Skin epidermis (tissue), 12 donors: ENCODE results near the gene SRGAP3.

ENCODE experiments used
- H3K27ac ChIP-seq, 21 experiments: fragments of 200-600 bp; sonication (generic) in 11 of 21; one replicate each; pipeline ENCODE4 v1.5.0; 2020; ENCODE audit warnings: mild to moderate bottlenecking in 3 of 21, inconsistent platforms in 2 of 21, moderate library complexity in 2 of 21
- H3K4me3 ChIP-seq, 7 experiments: fragments of 200-600 bp; sonication (generic) in 2 of 7; one replicate each; pipeline ENCODE4 v1.5.0; 2020; ENCODE audit warnings: inconsistent platforms in 2 of 7, mild to moderate bottlenecking in 2 of 7, moderate library complexity in 1 of 7

SRGAP3 gene

GRCh38 chr3:9012521-9012920 is 236.9 kb downstream of the SRGAP3 start:
- Histone ChIP-seq H3K27ac (no peak overlapping the region), H3K4me3 (no peak overlapping the region)

- H3K4me3 ChIP-seq, result no peak overlapping the region
- peak overlapping the region in 1 of 21 experiments; percentile 0 for H3K27ac ChIP-seq
Observed at GRCh38 chr3:9009976-9010545, 239.4 kb downstream of the SRGAP3 start.

GRCh38 chr3:9008550-9009255 is 240.7 kb downstream of the SRGAP3 start:
- H3K4me3 ChIP-seq, result no peak overlapping the region
- peak overlapping the region in 2 of 21 experiments; percentile 31 to 72 for H3K27ac ChIP-seq

GRCh38 chr3:9007928-9008327 is 241.5 kb downstream of the SRGAP3 start:
- H3K27ac ChIP-seq, result peak overlapping the region in 2 of 21 experiments; percentile 31 to 72
- H3K4me3 ChIP-seq, result no peak overlapping the region

GRCh38 chr3:9007213-9007612 is 242.2 kb downstream of the SRGAP3 start:
- Histone ChIP-seq H3K27ac (peak overlapping the region in 1 of 21 experiments; percentile 26), H3K4me3 (no peak overlapping the region)

- no peak overlapping the region for H3K4me3 ChIP-seq
- no peak overlapping the region for H3K27ac ChIP-seq
Observed at GRCh38 chr3:9000041-9000440, 249.4 kb downstream of the SRGAP3 start.

GRCh38 chr3:8997151-8997550 is 252.3 kb downstream of the SRGAP3 start:
- no peak overlapping the region for H3K4me3 ChIP-seq
- peak overlapping the region in 4 of 21 experiments; percentile 24 to 63 (median 36) for H3K27ac ChIP-seq

GRCh38 chr3:8996681-8997121 is 252.7 kb downstream of the SRGAP3 start:
- no peak overlapping the region for H3K4me3 ChIP-seq
- H3K27ac ChIP-seq, result peak overlapping the region in 5 of 21 experiments; percentile 1 to 63 (median 35)

- Histone ChIP-seq H3K27ac (peak overlapping the region in 2 of 21 experiments; percentile 1 to 24), H3K4me3 (no peak overlapping the region)
Observed at GRCh38 chr3:8996216-8996615, 253.2 kb downstream of the SRGAP3 start.

- H3K27ac ChIP-seq, result no peak overlapping the region
- H3K4me3 ChIP-seq, result no peak overlapping the region
Observed at GRCh38 chr3:8994226-8994625, 255.2 kb downstream of the SRGAP3 start.

GRCh38 chr3:8993331-8993730 is 256.1 kb downstream of the SRGAP3 start:
- H3K27ac ChIP-seq, result no peak overlapping the region

GRCh38 chr3:8992854-8993253 is 256.6 kb downstream of the SRGAP3 start:
- Histone ChIP-seq H3K27ac (no peak overlapping the region), H3K4me3 (no peak overlapping the region)

More at GRCh38 chr3:8993331-8993730, 256.1 kb downstream of the SRGAP3 start:
- no peak overlapping the region for H3K4me3 ChIP-seq

- Histone ChIP-seq H3K4me3 (no peak overlapping the region), H3K27ac (no peak overlapping the region)
Observed at GRCh38 chr3:8992199-8992598, 257.2 kb downstream of the SRGAP3 start.

GRCh38 chr3:8990266-8991215 is 258.9 kb downstream of the SRGAP3 start:
- peak overlapping the region in 2 of 21 experiments; percentile 18 to 29 for H3K27ac ChIP-seq
- no peak overlapping the region for H3K4me3 ChIP-seq

- no peak overlapping the region for H3K4me3 ChIP-seq
- H3K27ac ChIP-seq, result peak overlapping the region in 1 of 21 experiments; percentile 20
Observed at GRCh38 chr3:8988791-8989558, 260.5 kb downstream of the SRGAP3 start.

GRCh38 chr3:8988384-8988655 is 261.1 kb downstream of the SRGAP3 start:
- Histone ChIP-seq H3K4me3 (no peak overlapping the region), H3K27ac (no peak overlapping the region)

- H3K4me3 ChIP-seq, result no peak overlapping the region
Observed at GRCh38 chr3:8987645-8988383, 261.6 kb downstream of the SRGAP3 start.

GRCh38 chr3:8987226-8987625 is 262.2 kb downstream of the SRGAP3 start:
- no peak overlapping the region for H3K27ac ChIP-seq
- no peak overlapping the region for H3K4me3 ChIP-seq

More at GRCh38 chr3:8987645-8988383, 261.6 kb downstream of the SRGAP3 start:
- H3K27ac ChIP-seq, result no peak overlapping the region

GRCh38 chr3:8986741-8987140 is 262.7 kb downstream of the SRGAP3 start:
- H3K4me3 ChIP-seq, result no peak overlapping the region
- no peak overlapping the region for H3K27ac ChIP-seq
